Superior temporal gyrus (tissue), 1 donor: Measurements from ENCODE around the gene PLPPR1.

ENCODE experiments used
- DNase-seq: peaks from one replicate; pipeline ENCODE4 v3.0.0-alpha.2; 2016; ENCODE audit errors: extremely low spot score

PLPPR1 gene

DNA sequence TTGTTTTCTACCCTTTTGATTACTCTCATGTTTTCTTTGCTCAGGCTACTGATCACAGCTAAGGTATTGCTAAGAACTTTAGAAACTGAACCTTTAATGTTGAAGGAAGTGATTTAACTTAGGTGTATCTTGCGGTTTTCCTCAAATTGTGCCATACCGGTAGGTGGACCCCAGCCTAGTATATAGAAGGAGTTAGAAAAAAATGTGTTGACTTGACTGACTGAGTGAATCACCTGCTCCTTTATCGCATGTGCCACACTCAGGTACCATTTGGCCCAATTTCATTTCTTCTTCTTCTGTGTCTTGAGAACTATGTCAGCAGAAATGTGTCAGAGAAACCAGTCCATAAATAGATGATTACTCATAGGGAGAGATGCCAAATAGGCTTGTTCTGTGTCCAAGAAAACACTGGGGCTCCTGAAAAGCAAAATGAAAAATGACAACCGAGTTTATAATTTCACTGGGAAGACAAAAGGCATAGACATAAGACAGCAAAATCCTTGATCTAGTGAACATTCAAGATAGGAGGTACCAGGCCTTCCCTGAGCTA is 19.4 kb downstream of the PLPPR1 start:
- DNase-seq, result peak; percentile 55

DNA sequence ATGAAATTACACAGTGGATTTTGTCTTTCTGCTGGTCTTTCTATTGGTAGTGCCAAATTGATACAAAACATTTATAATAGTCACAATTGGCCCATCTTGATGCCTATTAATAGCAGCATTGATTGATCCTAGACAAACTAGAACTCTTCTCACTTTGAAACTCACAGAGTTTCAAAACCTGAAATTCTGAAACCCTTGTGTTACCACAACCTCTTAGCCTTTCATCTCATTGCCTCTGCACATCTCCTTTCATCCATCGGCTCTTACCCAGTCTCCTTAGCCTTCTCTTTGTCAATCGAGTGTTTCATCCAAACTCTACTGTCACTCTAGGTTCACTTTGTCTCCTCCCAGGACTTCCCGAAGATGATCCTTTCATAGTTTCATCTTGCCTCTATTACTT is 22.1 kb downstream of the PLPPR1 start:
- no peak for DNase-seq

DNA sequence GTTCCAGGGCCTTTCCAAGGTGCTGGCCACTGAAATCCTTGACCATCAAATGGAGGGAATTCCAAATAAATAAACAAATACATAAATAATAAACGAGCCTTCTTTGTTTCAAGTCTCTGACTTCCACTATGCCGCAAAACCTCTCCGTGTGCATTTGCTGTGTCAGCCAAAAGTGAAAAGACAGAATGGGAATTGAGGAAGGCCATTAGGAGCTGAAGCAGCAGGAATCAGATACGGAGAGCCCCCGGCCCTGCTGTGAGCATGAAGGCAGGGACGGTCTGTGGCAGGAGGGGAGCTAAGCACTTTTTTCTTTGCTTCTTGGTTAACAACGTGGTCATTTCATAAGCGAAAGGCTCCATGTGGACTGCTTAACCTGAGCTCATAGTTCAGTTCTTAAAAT is 26.1 kb downstream of the PLPPR1 start:
- no peak for DNase-seq

DNA sequence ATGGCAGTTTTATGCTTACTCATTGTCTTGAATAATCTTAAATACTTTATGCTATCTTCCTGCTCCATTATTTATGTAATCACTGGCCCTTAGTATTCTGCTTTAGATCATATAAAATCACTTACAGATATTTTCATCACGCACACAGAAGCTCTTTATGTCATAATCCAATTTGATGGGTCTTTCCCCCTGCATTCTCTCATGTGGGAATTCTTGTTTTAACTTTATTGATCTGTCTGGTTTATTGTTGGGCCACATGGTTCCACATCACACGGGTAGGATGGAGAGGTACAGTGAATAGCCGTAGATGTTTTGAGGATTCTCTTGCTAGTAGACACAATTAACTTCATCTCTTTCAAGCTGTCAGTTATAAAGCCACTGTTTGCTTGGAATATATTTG is 27.0 kb downstream of the PLPPR1 start:
- no peak for DNase-seq

DNA sequence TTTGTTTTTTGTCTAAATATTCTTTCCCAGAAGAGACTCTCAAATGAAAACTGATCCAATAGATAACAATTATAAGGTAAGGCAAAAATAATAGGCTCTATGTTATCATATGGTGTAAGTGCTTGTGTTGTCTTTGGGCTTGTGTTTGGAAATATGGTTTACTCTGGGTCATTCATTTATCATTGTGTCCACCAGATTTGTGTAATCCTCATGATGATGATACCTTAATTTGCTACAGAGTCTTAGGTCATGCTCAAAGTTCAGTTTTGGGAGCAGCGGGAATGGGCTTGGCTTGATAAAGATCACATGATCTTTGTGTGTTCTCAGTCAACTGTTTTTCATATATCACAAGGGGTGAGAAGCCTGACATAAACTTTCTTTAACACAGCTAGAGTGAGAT is 34.2 kb downstream of the PLPPR1 start:
- no peak for DNase-seq

DNA sequence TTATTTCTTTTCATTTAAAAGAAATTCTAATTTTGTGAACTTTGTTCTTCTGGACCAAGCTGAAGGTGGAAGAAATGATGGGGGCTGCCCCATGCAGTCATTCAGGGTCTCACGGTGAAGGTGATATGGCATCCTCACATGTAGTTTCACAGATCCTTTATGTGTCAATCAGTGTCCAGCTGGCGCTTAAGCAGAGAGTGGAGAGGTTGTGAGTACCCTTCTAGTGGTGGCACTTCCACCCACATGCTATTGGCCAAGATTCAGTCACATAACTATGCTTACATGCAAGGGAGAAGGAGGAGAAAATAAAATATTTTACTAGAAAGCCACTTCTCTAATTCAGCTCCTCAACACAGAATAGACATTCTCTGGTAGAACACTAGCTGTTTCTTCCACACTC is 34.7 kb downstream of the PLPPR1 start:
- DNase-seq, result no peak

DNA sequence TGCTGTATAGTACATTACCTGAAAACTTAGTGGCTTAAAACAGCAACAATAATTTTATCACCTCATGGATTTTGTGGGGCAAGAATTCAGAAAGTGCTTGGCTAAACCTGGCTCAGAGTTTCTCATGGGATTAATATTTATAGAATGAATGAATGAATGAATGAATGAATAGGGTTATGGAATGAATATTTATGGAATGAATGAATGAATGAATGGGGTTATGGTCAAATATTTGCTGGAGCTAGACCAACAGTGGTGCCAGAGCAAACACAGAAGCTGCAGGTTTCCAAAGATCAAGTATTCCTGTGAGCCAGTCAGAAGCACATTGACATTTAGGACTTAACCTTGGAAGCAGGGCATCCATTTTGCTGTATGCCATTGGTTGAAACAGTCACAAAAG is 35.7 kb downstream of the PLPPR1 start:
- DNase-seq, result no peak

DNA sequence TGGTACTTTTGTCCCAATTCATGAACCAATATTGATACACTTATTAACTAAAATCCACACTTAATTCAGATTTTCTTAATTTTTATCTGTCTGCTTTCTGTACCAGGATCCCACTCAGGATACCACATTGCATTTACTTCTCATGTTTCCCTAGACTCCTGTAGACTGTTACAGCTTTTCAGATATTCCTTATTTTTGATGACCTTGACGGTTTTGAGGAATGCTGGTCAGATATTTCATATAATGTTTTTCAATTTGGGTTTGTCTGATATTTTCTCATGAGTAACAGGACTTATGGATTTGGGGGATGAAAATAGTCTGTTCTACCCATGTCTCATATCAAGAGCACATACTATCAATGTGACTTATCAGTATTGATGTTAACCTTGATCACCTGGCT is 37.4 kb downstream of the PLPPR1 start:
- no peak for DNase-seq

DNA sequence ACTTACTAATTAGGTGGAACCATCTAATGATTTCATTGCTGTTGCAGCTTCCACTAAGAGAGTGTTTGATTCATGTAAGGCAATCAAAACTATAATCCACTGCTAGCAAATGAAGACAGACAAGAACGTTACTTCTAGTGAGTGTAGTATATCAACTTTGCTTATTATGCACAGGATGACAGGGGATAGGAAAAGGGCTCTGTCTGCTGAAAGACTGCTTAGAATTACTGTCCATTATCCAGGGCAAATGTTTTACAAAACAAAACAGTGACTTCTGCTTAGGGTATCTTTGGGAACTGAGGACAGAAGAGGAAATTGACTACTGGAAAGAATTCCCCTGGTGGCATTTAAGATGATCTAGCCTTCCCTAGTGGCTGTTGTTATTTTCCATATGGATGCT is 40.2 kb downstream of the PLPPR1 start:
- no peak for DNase-seq

DNA sequence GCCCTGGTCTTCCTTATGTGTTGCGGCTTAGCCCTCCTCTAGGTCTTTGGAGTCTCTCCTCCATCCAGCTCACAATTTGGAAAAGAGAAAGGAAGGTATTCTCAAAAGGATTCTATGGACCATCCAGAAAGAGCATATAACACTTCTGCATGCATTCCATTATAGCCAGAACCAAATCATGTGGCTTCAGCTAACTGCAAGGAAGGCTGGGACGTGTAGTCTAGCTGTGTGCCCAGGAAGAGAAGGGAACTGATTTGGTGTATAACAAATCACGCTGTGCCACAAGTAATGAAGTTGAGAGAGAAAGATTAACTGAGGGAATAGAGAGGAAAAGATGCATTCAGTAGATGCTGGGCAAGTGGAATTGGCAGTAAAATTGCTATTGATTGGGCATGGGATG is 43.7 kb downstream of the PLPPR1 start:
- DNase-seq, result no peak

DNA sequence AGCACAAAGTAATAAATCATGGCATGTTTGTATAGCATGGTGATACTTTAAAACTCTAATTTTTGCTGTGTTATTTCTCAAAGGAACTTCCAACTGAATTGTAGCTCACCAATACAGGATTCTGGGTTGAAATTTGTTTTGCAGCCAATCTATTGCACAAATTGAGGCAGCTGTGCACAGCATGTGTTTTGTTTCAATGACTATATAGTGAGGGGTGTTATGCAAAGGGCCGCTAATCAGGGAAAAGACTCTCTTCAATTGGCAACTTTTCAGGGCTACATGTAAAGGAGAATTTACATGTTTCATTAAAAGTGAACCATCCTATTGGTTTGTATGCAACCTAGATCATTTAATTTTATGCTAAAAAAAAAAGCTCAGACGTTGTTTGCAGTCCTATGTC is 44.6 kb downstream of the PLPPR1 start:
- no peak for DNase-seq

DNA sequence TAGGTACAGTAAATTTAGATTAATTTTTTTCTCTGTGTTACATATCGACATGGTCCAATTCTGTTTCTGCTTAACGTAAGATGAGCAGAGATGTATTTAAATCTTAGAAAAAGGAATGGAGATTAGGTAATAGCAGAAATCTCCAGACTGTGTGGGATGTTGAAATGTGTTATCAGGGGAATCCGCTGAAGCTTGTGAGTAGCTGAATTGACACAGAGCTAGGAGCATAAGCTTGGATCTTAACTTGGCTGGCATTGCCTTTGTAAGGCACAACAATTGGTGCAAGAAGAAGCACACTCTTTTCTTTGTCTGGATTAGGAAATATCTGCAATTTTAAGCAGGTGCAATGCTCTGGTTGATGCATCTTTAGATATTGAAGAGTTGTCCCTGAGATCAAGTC is 53.1 kb downstream of the PLPPR1 start:
- DNase-seq, result peak; percentile 17

DNA sequence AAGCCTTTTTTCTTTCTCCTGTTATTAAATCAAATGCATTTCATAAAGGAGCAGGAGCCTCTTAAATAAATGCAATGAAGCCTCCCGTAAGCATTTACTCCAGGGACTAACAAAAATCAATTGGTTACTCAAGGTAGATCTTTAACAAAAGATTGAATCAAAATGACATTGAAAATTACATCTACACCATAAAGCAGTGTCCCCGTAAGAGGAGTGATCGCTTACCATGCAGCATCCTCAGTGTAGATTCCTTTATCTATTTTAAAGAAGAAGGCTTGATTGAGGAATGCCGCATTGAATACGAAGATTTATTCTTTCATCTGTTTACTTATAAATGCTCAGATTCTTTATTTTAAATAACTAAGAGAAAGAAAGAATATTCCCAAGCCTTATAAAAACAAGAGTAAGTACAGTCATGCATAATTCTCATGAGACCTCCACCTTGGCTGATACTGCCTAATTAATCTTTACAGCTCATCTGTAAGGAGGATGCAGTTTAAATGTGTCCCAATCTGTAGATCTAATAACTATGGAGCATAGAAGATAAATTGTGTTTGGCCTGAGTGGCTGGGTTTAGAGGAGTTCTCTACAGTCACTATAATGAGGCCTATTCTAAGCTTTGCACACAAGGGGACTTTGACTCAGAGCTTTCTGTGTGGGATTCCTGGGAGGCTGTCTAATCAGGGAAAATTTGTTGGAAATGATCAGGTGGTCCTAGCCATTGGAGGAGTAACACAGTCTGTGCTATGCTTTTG is 55.1 kb downstream of the PLPPR1 start:
- no peak for DNase-seq

DNA sequence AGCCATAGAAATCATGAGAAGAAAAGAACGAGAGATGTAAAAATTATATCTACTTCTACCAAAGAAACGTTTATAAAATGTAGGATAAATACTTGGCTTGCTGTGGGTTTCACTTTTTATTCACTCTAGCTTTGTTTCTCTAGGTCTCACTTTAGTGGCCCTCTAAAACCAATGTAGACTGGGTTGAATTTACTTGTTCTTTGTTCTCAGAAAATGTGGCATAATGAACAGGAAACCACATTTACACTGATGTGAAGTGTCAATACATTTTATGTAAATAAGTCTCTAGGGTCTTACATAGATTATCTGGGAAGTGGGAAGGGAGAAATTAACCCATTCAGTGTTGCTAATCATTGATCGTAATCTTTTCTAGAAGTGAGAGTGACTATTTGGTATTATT is 58.9 kb downstream of the PLPPR1 start:
- no peak for DNase-seq

DNA sequence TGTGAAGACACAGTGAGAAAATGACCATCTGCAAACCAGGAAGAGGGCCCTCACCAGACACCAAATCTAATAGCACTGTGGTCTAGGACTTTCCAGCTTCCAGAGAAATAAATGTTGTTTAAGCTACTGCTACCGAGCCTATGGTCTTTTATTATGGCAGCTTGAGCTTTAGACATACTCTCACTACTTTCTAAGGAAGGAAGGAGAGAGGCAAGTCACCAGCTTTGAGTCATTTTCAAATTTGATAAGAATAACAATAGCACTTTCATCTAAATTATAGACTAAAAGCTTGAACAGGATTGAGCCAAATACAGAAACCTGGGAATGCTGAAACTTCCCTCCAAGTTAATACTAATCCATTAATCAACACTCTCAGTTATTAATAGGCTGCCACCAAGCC is 64.4 kb downstream of the PLPPR1 start:
- no peak for DNase-seq

DNA sequence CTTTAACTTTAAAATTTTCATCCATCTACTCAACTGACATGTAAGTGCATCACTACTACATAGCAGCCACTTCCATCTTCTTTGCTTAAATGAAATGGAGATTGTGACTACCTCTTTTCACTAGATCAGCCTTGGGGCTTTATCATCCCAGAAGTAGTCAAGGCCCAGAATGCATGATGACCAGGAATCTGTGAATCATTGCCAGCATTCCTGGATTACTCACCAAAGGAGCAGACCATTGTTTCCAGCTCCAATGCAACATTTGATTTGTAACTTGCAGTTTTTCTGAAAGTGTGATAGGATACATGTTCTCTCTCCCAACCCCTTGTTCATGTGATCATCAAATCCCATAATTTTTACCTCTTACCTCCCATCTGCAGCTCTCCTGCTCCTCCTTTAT is 65.1 kb downstream of the PLPPR1 start:
- no peak for DNase-seq

DNA sequence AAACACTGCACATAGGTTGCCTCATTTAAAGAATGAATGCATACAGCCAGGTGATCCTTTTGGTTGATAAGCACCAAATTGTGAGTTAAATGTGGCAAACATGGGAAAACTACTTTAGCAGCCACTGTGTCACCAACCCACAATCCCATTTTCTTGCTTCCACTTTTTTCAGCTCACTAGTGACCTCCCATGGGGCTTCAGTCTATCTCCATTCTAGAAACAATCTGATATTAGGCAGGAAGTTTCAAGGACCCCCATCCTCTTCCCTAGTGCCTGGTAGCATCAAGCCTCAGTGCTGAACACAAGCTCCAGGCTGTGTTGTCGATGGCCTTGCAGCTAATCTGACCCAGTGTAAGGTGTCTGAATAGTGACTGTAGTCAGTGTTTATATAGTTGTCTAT is 66.2 kb downstream of the PLPPR1 start:
- no peak for DNase-seq

DNA sequence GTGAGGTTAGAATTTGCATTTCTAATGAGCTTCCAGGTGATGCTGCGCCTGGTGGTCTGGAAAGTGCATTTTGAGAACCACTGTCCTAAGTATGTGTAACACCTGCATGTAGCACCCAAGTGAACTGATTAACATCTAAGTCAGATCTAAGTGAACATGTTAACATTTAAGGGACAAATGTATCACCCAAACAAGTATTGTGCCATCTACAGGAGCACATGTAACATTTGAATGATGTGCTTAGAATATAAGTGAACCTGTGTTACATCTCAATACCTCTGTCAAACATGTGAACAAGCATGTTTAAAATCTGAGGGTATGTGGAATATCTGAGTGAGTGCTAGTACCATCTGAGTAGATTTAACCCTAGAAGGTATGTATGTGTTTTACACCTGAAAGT is 68.7 kb downstream of the PLPPR1 start:
- DNase-seq, result no peak

DNA sequence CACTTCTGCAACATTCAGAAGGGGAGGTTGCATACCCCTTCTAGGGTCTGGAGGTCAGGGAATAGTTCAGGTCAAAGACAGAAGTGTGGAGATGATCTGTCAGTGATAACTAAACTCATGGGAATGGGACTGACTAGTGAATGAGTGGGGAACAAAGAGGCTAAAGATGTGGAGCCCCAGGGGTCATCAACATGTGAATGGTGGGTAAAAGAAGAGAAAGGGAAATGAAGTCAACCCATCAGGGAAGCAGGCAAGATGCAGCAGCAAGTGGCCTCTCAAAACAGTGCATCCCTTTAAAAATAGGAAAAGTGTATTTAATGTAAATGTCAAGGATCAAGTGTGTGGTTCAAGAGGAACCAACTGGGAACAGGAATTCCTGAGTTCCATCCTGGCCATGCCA is 69.9 kb downstream of the PLPPR1 start:
- DNase-seq, result no peak

DNA sequence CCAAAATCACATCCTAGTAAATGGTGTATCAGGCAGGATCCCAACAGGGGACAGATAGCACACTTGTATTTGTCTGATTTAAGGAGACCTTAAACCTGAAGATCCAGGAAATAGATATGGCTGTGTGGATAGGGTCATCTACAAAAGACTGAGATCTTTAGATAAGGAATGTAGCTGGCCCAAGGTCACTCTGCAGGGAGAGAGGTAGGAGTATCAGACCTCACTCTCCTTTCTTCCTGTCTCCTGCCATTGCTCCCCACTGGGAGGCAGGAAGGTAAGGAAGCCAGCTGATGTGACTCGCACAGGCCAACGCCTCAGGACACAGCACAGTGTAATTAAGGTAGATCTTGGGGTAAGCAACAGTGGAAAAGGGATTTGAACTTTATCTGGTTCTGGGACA is 85.8 kb downstream of the PLPPR1 start:
- no peak for DNase-seq

DNA sequence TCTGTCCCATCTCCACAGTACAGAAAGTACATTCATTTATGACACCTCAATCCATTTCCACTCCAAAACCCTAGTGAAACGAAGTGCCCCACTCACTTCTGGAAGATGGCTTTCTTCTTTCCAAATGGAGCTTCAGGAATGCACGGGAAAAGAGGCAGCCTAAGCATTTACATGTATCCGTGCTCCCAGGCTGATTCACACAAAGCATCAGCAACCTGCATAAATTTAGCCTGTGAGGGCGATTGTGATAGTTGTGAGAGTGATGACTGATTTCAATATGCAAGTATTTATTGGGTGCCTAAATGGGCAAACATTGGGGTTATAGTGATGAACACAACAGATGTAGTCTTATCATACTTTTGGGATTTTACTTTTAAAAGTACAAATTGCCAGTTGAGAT is 86.6 kb downstream of the PLPPR1 start:
- DNase-seq, result no peak

DNA sequence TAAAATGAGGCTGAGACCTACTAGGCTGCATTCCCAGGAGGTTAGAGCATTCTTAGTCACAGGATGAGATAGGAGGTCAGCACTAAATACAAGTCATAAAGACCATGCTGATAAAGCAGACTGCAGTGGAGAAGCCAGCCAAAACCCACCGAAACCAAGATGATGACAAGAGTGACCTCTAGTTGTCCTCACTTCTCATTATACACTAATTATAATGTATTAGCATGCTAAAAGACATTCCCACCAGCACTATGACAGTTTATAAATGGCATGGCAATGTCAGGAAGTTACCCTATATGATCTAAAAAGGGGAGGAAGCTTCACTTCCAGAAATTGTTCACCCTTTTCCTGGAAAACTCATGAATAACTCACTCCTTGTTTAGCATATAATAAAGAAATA is 88.6 kb downstream of the PLPPR1 start:
- peak; percentile 14 for DNase-seq

DNA sequence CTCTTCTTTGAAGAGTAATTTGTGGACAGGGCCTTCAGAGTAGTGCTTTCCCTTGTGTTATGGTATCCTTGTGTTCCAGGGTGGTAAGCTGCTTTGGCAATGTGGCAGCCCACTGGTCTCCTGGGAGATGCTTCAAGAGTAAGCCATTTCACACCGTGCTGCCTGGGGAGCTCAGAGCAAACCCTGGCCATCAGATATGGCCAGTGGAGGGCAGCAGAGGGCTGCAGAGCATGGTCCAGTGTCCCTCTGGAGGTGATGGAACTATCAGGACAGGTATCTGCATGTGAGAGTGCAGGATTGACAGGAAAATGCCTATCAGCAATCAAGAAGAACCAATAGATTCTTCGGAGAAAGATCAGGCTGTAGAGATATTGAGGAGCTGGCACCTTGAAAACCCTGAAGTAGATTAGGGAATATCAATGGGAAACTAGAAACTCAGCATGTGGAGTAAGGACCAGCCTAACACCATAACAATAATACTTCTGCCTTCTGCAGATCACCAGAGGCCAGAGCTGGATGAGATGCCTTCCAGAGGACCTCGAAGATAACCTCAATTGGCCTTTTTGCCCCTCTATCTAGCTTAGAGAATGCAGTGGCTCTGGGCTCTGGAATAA is 90.8 kb downstream of the PLPPR1 start:
- DNase-seq, result peak; percentile 89
